Measurements from ENCODE around the gene SLC37A1. TPM values are rescaled to one million over a fixed set of nuclear protein-coding genes. Genes with fewer than 3 reads are reported as not detected.

Gene SLC37A1
- total RNA-seq, 3 donors from 2014 or later (not counting 1 experiment from before 2014, with no cell fraction given): 24.8 to 25.8 (median 25.3) TPM

GRCh38 chr21:42500736-42501135, 12.9 kb upstream of the SLC37A1 start:
- no peak for TF ChIP-seq CTCF (IDR thresholded peaks at IDR 0.05)
- H3K4me3 ChIP-seq (ENCODE audit: low read length): no peak overlapping the region
- H3K27ac Mint-ChIP-seq: no peak overlapping the region

GRCh38 chr21:42503711-42504110, 9.9 kb upstream of the SLC37A1 start:
- WGBS (ENCODE audit: insufficient coverage): 29% methylated on average over 4 of the region's 4 CpGs
- no peak overlapping the region for H3K4me3 ChIP-seq (ENCODE audit: low read length)
- Mint-ChIP-seq H3K27ac (peak overlapping the region; percentile 62 to 67), H3K9me3 (no peaks in the 10 kb centered on the region), H3K4me1 (peaks cover 8 to 11% of the 10 kb centered on the region in 2 donors), H3K4me3 (no peak overlapping the region), H3K27me3 (ENCODE audit: low read depth in 2 of 2) (peaks cover 0 to 5% of the 10 kb centered on the region in 2 donors), H3K36me3 (no peaks in the 10 kb centered on the region)
- ATAC-seq: peak in 1 of 3 donors; percentile 67
- TF ChIP-seq CTCF (IDR thresholded peaks at IDR 0.05): no peak
- DNase-seq: no peak
- intact Hi-C loops (cut with micrococcal nuclease): no loop called here
- H3K9me3 ChIP-seq (ENCODE audit: control insufficient read depth, insufficient read depth, low read length): no peaks in the 10 kb centered on the region
- H3K27me3 ChIP-seq (ENCODE audit: control insufficient read depth, insufficient read depth, low read length): no peaks in the 10 kb centered on the region
- peaks cover 8% of the 10 kb centered on the region for H3K4me1 ChIP-seq (ENCODE audit: control insufficient read depth, insufficient read depth, low read length)
- no peaks in the 10 kb centered on the region for H3K36me3 ChIP-seq (ENCODE audit: control insufficient read depth, insufficient read depth, low read length)
- peak overlapping the region; percentile 14 for H3K27ac ChIP-seq (ENCODE audit: low read length)

More at GRCh38 chr21:42500736-42501135, 12.9 kb upstream of the SLC37A1 start:
- Mint-ChIP-seq H3K36me3 (no peaks in the 10 kb centered on the region), H3K9me3 (no peaks in the 10 kb centered on the region), H3K4me3 (no peak overlapping the region), H3K27me3 (ENCODE audit: low read depth in 2 of 2) (peaks cover 0 to 5% of the 10 kb centered on the region in 2 donors), H3K4me1 (peaks cover 21 to 24% of the 10 kb centered on the region in 2 donors)
- Histone ChIP-seq H3K36me3 (ENCODE audit: control insufficient read depth, insufficient read depth, low read length) (no peaks in the 10 kb centered on the region), H3K4me1 (ENCODE audit: control insufficient read depth, insufficient read depth, low read length) (peaks cover 20% of the 10 kb centered on the region), H3K27ac (ENCODE audit: low read length) (no peak overlapping the region), H3K9me3 (ENCODE audit: control insufficient read depth, insufficient read depth, low read length) (no peaks in the 10 kb centered on the region), H3K27me3 (ENCODE audit: control insufficient read depth, insufficient read depth, low read length) (no peaks in the 10 kb centered on the region)
- DNase-seq: no peak
- intact Hi-C loops (cut with micrococcal nuclease): no loop called here
- 94% methylated on average over 5 of the region's 5 CpGs for WGBS (ENCODE audit: insufficient coverage)
- no peak for ATAC-seq

GRCh38 chr21:42505090-42505726, 8.4 kb upstream of the SLC37A1 start:
- WGBS (ENCODE audit: insufficient coverage): 78% methylated on average over 3 of the region's 3 CpGs

More at GRCh38 chr21:42505090-42505726, 8.4 kb upstream of the SLC37A1 start:
- H3K4me1 ChIP-seq (ENCODE audit: control insufficient read depth, insufficient read depth, low read length): peaks cover 8% of the 10 kb centered on the region
- H3K9me3 Mint-ChIP-seq: no peaks in the 10 kb centered on the region
- TF ChIP-seq CTCF (IDR thresholded peaks at IDR 0.05): no peak
- intact Hi-C loops (cut with micrococcal nuclease): no loop called here
- H3K36me3 Mint-ChIP-seq: no peaks in the 10 kb centered on the region
- H3K27me3 Mint-ChIP-seq (ENCODE audit: low read depth in 2 of 2): peaks cover 0 to 5% of the 10 kb centered on the region in 2 donors
- no peak overlapping the region for H3K4me3 Mint-ChIP-seq
- no peak overlapping the region for H3K27ac Mint-ChIP-seq
- DNase-seq: no peak
- no peaks in the 10 kb centered on the region for H3K36me3 ChIP-seq (ENCODE audit: control insufficient read depth, insufficient read depth, low read length)
- ATAC-seq: no peak
- peaks cover 8 to 11% of the 10 kb centered on the region in 2 donors for H3K4me1 Mint-ChIP-seq
- H3K27me3 ChIP-seq (ENCODE audit: control insufficient read depth, insufficient read depth, low read length): no peaks in the 10 kb centered on the region
- no peak overlapping the region for H3K27ac ChIP-seq (ENCODE audit: low read length)
- no peaks in the 10 kb centered on the region for H3K9me3 ChIP-seq (ENCODE audit: control insufficient read depth, insufficient read depth, low read length)
- H3K4me3 ChIP-seq (ENCODE audit: low read length): no peak overlapping the region
